Stimulated activated CD8-positive, alpha-beta memory T cell treated with anti-CD3 and anti-CD28 coated beads, Interleukin-15, amount 100 ng/mL, for 48 hours (primary cell): ENCODE results near the gene SERF2.
"Not testable (repeated sequence)": the region's sequence is repeated elsewhere in the genome, so short reads cannot be mapped to it uniquely, and the experiment has no call there.

Experiments used
- DNase-seq, 2 donors: peaks; one replicate each; pipeline ENCODE4 v3.0.0-alpha.2; 2020; ENCODE audit warnings: low read depth in 2 of 2

SERF2 gene

GRCh38 chr15:43791993-43792760, at the start of gene SERF2:
Gene SERF2, plus strand, starts transcription at chr15:43792320. Its CDS starts 57 bp downstream, at chr15:43792377.
- peak; percentile 100 for DNase-seq

GRCh38 chr15:43746245-43746902, 45.7 kb upstream of the SERF2 start, which contains the start of gene PDIA3:
Gene PDIA3, plus strand, starts transcription at chr15:43746438. Its CDS starts 102 bp downstream, at chr15:43746540.
- DNase-seq, result peak; percentile 87 to 88

- DNase-seq, result not testable (repeated sequence)
These were observed 45.2 kb upstream of the SERF2 start for GRCh38 chr15:43746903-43747309.

DNA sequence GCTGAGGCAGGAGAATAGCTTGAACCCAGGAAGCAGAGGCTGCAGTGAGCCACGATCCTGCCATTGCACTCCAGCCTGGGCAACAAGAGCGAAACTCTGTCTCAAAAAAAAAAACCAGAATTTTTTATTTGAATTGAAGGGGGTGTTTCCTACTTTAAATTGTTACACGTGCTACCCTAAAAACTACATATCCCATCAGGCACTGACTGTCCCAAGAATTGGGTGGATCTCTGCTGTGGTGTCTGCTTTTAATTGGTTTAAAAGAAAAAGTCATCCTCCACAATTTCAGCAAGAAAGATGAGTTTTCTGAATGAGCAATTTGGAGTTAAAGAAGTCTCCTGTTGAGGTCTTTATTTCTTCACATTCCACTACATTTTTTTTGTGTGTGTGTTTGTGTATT, 43.7 kb upstream of the SERF2 start:
- DNase-seq, result no peak

GRCh38 chr15:43749690-43750345, 42.3 kb upstream of the SERF2 start:
- peak in 1 of 2 donors; percentile 18 for DNase-seq

GRCh38 chr15:43751885-43752284, 40.2 kb upstream of the SERF2 start:
- no peak for DNase-seq

GRCh38 chr15:43762824-43763223, 29.3 kb upstream of the SERF2 start:
- no peak for DNase-seq

GRCh38 chr15:43763819-43764446, 28.2 kb upstream of the SERF2 start:
- no peak for DNase-seq

DNA sequence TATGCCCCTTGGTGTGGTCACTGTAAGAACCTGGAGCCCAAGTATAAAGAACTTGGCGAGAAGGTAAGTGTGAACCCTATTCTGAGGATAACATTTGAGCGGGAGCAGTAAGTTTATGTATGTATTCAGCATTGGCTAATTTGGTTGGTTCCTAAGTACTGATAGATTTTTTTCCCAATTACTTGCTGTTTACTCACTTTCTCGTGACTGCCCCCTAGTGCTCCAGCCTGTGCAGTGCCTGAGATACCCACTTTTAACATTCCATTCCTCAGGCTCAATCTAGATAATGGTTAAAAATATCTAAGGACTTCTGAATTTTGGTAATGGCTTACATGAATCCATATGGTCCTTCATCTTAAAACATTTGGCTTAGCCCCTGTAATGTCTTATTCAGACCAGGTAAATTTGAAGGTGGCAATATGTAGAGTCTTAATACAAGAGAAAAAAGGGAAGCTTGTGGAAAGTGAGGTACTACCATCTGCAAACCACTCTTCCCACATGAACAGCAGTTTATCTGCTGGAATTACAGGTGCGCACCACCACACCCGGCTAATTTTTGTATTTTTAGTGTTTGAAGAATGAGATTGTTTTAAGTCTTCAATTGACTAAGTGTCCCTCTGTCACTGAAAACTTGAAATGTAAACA, 22.4 kb upstream of the SERF2 start:
- DNase-seq, result no peak

- DNase-seq, result no peak
These were observed 20.3 kb upstream of the SERF2 start for GRCh38 chr15:43771816-43772215.

GRCh38 chr15:43772624-43773023, 19.5 kb upstream of the SERF2 start:
- no peak for DNase-seq

DNA sequence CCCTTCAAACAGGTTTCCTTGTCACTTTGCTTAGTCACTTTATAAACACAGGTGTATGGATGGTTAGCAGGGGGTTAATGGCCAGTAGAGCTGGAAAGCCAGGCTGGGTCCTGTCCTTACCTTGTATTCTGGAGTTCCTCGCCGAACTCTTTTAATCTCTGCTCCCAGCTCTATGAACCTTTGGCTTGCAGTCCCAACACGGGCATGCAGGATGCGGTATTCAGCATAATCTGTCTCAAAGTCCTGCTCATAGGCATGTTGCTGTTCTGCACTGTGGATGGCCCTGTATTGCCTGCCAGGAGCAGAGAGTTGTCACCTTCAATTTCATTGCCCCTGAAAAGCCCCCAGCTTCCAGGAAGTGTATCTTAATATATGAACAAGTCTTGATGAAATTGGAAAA, 18.1 kb upstream of the SERF2 start:
- DNase-seq, result no peak

GRCh38 chr15:43775411-43775965, 16.6 kb upstream of the SERF2 start:
- DNase-seq, result no peak

- peak in 1 of 2 donors; percentile 20 for DNase-seq
These were observed 15.9 kb upstream of the SERF2 start for GRCh38 chr15:43776101-43776717.

GRCh38 chr15:43776718-43777266, 15.3 kb upstream of the SERF2 start, which contains the start of gene ELL3:
Gene ELL3, minus strand, starts transcription at chr15:43776966. Its CDS starts 65 bp downstream, at chr15:43776901.
- peak; percentile 65 for DNase-seq

- peak; percentile 86 to 88 for DNase-seq
These were observed 14.7 kb upstream of the SERF2 start for GRCh38 chr15:43777267-43777914.

DNA sequence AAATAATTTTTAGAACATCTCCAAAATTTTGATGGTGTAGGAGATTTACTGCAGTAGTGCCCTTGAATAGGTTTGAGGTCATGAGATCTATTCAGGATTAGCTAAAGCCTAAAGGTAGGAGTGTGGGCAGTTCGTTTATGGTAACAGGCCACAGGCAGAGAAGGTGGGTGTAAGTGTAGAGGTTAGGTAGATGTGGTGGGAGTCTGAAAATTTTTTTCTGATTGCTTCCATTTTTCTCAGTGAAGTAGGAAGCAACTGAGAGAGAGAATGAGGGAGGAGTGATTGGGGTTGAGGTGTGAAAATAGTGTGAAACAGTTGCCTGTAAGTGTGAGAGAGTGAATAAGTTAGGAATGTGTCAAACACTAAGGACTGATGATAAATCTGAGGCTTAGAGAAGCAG, 13.1 kb upstream of the SERF2 start:
- DNase-seq, result no peak

- DNase-seq, result no peak
These were observed 2.7 kb upstream of the SERF2 start for GRCh38 chr15:43789409-43789808.

GRCh38 chr15:43792761-43793476, 799 bp downstream of the SERF2 start:
- no peak for DNase-seq
